HS-27A (cell line): Measurements from ENCODE around the gene CRADD.
"Not testable (repeated sequence)": the region's sequence is repeated elsewhere in the genome, so short reads cannot be mapped to it uniquely, and the experiment has no call there.

Experiments
- DNase-seq: peaks from one replicate; pipeline ENCODE4 v3.0.0-alpha.2; 2012; ENCODE audit warnings: low read depth, missing footprints

The CRADD gene

GRCh38 chr12:93901739-93902138 is 224.6 kb downstream of the CRADD start:
- no peak for DNase-seq

- DNase-seq: no peak
Observed at GRCh38 chr12:93902192-93902591, 225.0 kb downstream of the CRADD start.

- no peak for DNase-seq
Observed at GRCh38 chr12:93902736-93903562, 225.8 kb downstream of the CRADD start.

GRCh38 chr12:93904124-93904523 is 226.9 kb downstream of the CRADD start:
- DNase-seq: no peak

GRCh38 chr12:93908264-93908663 is 231.1 kb downstream of the CRADD start:
- no peak for DNase-seq

GRCh38 chr12:93908846-93909567 is 231.8 kb downstream of the CRADD start:
- no peak for DNase-seq

GRCh38 chr12:93911396-93911795 is 234.2 kb downstream of the CRADD start:
- DNase-seq: no peak

GRCh38 chr12:93912086-93912733 is 235.0 kb downstream of the CRADD start:
- no peak for DNase-seq

- DNase-seq: peak; percentile 19
Observed at GRCh38 chr12:93913845-93914244, 236.7 kb downstream of the CRADD start.

- no peak for DNase-seq
Observed at GRCh38 chr12:93914281-93914680, 237.1 kb downstream of the CRADD start.

GRCh38 chr12:93915411-93915810 is 238.2 kb downstream of the CRADD start:
- DNase-seq: no peak

- DNase-seq: no peak
Observed at GRCh38 chr12:93916402-93916801, 239.2 kb downstream of the CRADD start.

GRCh38 chr12:93918262-93918661 is 241.1 kb downstream of the CRADD start:
- no peak for DNase-seq

GRCh38 chr12:93918900-93919299 is 241.7 kb downstream of the CRADD start:
- DNase-seq: no peak

- no peak for DNase-seq
Observed at GRCh38 chr12:93921521-93921920, 244.3 kb downstream of the CRADD start.

GRCh38 chr12:93922583-93923006 is 245.4 kb downstream of the CRADD start:
- no peak for DNase-seq

- DNase-seq: no peak
Observed at GRCh38 chr12:93924367-93924766, 247.2 kb downstream of the CRADD start.

- DNase-seq: no peak
Observed at GRCh38 chr12:93925585-93926205, 248.5 kb downstream of the CRADD start.

GRCh38 chr12:93926237-93926636 is 249.1 kb downstream of the CRADD start:
- no peak for DNase-seq

- not testable (repeated sequence) for DNase-seq
Observed at GRCh38 chr12:93929081-93929480, 251.9 kb downstream of the CRADD start.

- DNase-seq: no peak
Observed at GRCh38 chr12:93937812-93938211, 260.6 kb downstream of the CRADD start.

- no peak for DNase-seq
Observed at GRCh38 chr12:93938317-93938716, 261.1 kb downstream of the CRADD start.
